Astrocyte (in vitro differentiated cells and primary cell): ENCODE data around the gene SLC44A5.

Experiments used
- CTCF ChIP-seq: IDR thresholded peaks from 2 replicates; pipeline ENCODE4 v1.5.1; 2011; ENCODE audit warnings: low read depth, mild to moderate bottlenecking, inconsistent platforms, low read length, moderate library complexity; ENCODE audit not compliant: insufficient read depth
- EZH2 ChIP-seq: IDR thresholded peaks from 2 replicates; pipeline ENCODE4 v1.6.1; 2012; ENCODE audit warnings: mild to moderate bottlenecking, low read length, inconsistent platforms; ENCODE audit not compliant: insufficient read depth

GRCh38 chr1:75312620-75313019, 298.3 kb downstream of the SLC44A5 start:
- TF ChIP-seq CTCF = no peak
- no peak for TF ChIP-seq EZH2
